Glomerular visceral epithelial cell (primary cell): ENCODE data around the gene ARID3A.
A peak's percentile ranks its signal among the peaks of the same experiment; 100 is the strongest.
"Not testable (repeated sequence)": the region's sequence is repeated elsewhere in the genome, so short reads cannot be mapped to it uniquely, and the experiment has no call there.

Experiments
- DNase-seq: peaks from one replicate; pipeline ENCODE4 v3.0.0-alpha.2; 2016; ENCODE audit errors: extremely low spot score

The ARID3A gene

GRCh38 chr19:925526-926322, at the start of gene ARID3A:
Gene ARID3A, plus strand, starts transcription at chr19:926035. Its CDS starts 3,494 bp downstream, at chr19:929529.
- peak; percentile 84 for DNase-seq

GRCh38 chr19:876089-876488, 49.7 kb upstream of the ARID3A start:
- DNase-seq, result no peak

- no peak for DNase-seq
Measured at GRCh38 chr19:876780-877314, 49.0 kb upstream of the ARID3A start.

GRCh38 chr19:877992-878660, 47.7 kb upstream of the ARID3A start:
- not testable (repeated sequence) for DNase-seq

- DNase-seq, result not testable (repeated sequence)
Measured at GRCh38 chr19:878751-879561, 46.9 kb upstream of the ARID3A start.

- no peak for DNase-seq
Measured at GRCh38 chr19:879711-880438, 46.0 kb upstream of the ARID3A start.

- DNase-seq, result no peak
Measured at GRCh38 chr19:881385-882071, 44.3 kb upstream of the ARID3A start.

- no peak for DNase-seq
Measured at GRCh38 chr19:882871-883497, 42.9 kb upstream of the ARID3A start.

- no peak for DNase-seq
Measured at GRCh38 chr19:883661-884211, 42.1 kb upstream of the ARID3A start.

- DNase-seq, result no peak
Measured at GRCh38 chr19:884420-885211, 41.2 kb upstream of the ARID3A start.

- DNase-seq, result no peak
Measured at GRCh38 chr19:885536-886224, 40.2 kb upstream of the ARID3A start.

GRCh38 chr19:887072-887471, 38.8 kb upstream of the ARID3A start:
- peak; percentile 63 for DNase-seq

- DNase-seq, result no peak
Measured at GRCh38 chr19:887599-887998, 38.2 kb upstream of the ARID3A start.

GRCh38 chr19:888581-889385, 37.1 kb upstream of the ARID3A start:
- DNase-seq, result no peak

- no peak for DNase-seq
Measured at GRCh38 chr19:889662-890295, 36.1 kb upstream of the ARID3A start.

GRCh38 chr19:890831-891230, 35.0 kb upstream of the ARID3A start:
- no peak for DNase-seq
